ENCODE measurements around the gene C1QTNF5.

Gene C1QTNF5

DNA sequence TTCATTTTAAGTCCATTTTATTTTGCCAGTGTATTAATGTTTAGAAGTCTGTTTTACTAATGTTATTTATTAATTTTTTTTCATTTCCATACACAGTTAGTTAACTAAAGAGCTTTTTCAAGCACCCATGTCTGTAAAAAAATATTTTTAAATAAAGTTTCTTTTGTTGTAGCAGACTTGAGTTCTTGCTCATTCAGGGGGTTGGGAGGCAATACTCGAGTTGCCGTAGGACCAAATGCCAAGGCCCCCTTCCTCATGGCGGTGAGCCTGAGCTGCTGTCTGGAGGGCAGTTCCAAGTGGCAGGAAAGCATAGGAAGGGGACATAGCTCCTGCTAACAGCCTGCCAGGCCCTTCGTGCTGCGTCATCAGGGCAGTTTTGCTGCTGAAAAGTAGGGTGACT is 32.7 kb downstream of the C1QTNF5 start:
- TF ChIP-seq MYC (IDR thresholded peaks at IDR 0.05; ENCODE audit: low read depth, low read length) (no peak), POLR2A (IDR thresholded peaks at IDR 0.05; ENCODE audit: extremely low read depth, insufficient read length) (no peak)
- TF ChIP-seq, protein P1, sequence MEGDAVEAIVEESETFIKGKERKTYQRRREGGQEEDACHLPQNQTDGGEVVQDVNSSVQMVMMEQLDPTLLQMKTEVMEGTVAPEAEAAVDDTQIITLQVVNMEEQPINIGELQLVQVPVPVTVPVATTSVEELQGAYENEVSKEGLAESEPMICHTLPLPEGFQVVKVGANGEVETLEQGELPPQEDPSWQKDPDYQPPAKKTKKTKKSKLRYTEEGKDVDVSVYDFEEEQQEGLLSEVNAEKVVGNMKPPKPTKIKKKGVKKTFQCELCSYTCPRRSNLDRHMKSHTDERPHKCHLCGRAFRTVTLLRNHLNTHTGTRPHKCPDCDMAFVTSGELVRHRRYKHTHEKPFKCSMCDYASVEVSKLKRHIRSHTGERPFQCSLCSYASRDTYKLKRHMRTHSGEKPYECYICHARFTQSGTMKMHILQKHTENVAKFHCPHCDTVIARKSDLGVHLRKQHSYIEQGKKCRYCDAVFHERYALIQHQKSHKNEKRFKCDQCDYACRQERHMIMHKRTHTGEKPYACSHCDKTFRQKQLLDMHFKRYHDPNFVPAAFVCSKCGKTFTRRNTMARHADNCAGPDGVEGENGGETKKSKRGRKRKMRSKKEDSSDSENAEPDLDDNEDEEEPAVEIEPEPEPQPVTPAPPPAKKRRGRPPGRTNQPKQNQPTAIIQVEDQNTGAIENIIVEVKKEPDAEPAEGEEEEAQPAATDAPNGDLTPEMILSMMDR (IDR thresholded peaks at IDR 0.05; ENCODE audit: low read depth, low read length): no peak
- TF ChIP-seq, protein P2, sequence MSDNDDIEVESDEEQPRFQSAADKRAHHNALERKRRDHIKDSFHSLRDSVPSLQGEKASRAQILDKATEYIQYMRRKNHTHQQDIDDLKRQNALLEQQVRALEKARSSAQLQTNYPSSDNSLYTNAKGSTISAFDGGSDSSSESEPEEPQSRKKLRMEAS (IDR thresholded peaks at IDR 0.05; ENCODE audit: low read depth, low read length): no peak
- no peak overlapping the region for H3K4me3 ChIP-seq (ENCODE audit: low read depth, low read length)
- DNase-seq (ENCODE audit: low read depth): no peak

GRCh38 chr11:119307219-119307618 is 33.5 kb downstream of the C1QTNF5 start:
- DNase-seq (ENCODE audit: low read depth): peak; percentile 67
- TF ChIP-seq MYC (IDR thresholded peaks at IDR 0.05; ENCODE audit: low read depth, low read length): no peak
- TF ChIP-seq, protein P2 (IDR thresholded peaks at IDR 0.05; ENCODE audit: low read depth, low read length): no peak
- no peak for TF ChIP-seq POLR2A (IDR thresholded peaks at IDR 0.05; ENCODE audit: extremely low read depth, insufficient read length)
- TF ChIP-seq, protein P1 (IDR thresholded peaks at IDR 0.05; ENCODE audit: low read depth, low read length): no peak

GRCh38 chr11:119306373-119306890 is 34.3 kb downstream of the C1QTNF5 start:
- peak; percentile 97 for DNase-seq (ENCODE audit: low read depth)
- TF ChIP-seq POLR2A (IDR thresholded peaks at IDR 0.05; ENCODE audit: extremely low read depth, insufficient read length) (no peak), MYC (IDR thresholded peaks at IDR 0.05; ENCODE audit: low read depth, low read length) (peak; percentile 66)
- TF ChIP-seq, protein P1 (IDR thresholded peaks at IDR 0.05; ENCODE audit: low read depth, low read length): no peak
- TF ChIP-seq, protein P2 (IDR thresholded peaks at IDR 0.05; ENCODE audit: low read depth, low read length): peak; percentile 94

More at GRCh38 chr11:119307219-119307618, 33.5 kb downstream of the C1QTNF5 start:
- H3K4me3 ChIP-seq (ENCODE audit: low read depth, low read length): peak overlapping the region; percentile 57

GRCh38 chr11:119305556-119306372 is 34.9 kb downstream of the C1QTNF5 start:
- DNase-seq (ENCODE audit: low read depth): no peak
- H3K4me3 ChIP-seq (ENCODE audit: low read depth, low read length): peak overlapping the region; percentile 0
- TF ChIP-seq, protein P1 (IDR thresholded peaks at IDR 0.05; ENCODE audit: low read depth, low read length): no peak
- TF ChIP-seq POLR2A (IDR thresholded peaks at IDR 0.05; ENCODE audit: extremely low read depth, insufficient read length) (no peak), MYC (IDR thresholded peaks at IDR 0.05; ENCODE audit: low read depth, low read length) (no peak)
- TF ChIP-seq, protein P2 (IDR thresholded peaks at IDR 0.05; ENCODE audit: low read depth, low read length): no peak

More at GRCh38 chr11:119306373-119306890, 34.3 kb downstream of the C1QTNF5 start:
- peak overlapping the region; percentile 57 for H3K4me3 ChIP-seq (ENCODE audit: low read depth, low read length)

DNA sequence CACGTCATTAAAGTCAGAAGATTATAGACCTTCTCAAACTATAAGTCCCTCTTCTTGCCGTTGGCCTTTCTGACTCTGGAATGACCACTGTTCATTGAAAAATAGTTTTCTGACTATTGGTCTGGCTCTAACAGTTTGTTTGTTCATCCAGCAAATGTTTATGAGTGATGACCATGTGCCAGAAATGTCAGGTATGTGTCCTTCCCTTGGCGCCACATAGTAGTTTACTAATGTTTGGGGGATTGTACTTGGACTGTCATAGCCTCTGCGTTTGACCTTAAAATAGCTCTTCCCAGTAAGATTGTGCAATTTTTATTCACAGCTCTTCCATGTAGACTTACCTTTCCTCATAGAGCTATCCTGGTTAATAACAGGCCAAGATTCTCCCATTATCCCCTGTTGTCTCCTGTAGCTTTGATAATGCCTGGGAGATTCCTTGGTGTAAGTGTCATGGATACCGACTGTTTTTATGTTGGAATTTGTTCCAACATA is 37.4 kb downstream of the C1QTNF5 start:
- TF ChIP-seq MYC (IDR thresholded peaks at IDR 0.05; ENCODE audit: low read depth, low read length): no peak
- TF ChIP-seq, protein P2 (IDR thresholded peaks at IDR 0.05; ENCODE audit: low read depth, low read length): no peak
- TF ChIP-seq, protein P1 (IDR thresholded peaks at IDR 0.05; ENCODE audit: low read depth, low read length): no peak
- no peak for TF ChIP-seq POLR2A (IDR thresholded peaks at IDR 0.05; ENCODE audit: extremely low read depth, insufficient read length)
- DNase-seq (ENCODE audit: low read depth): no peak
- H3K4me3 ChIP-seq (ENCODE audit: low read depth, low read length): no peak overlapping the region
